GM12891 (cell line): Measurements from ENCODE around the gene TESK2.
A peak's percentile ranks its signal among the peaks of the same experiment; 100 is the strongest.

Experiments
- POLR2A ChIP-seq: IDR thresholded peaks from 2 replicates; pipeline ENCODE4 v1.6.1; 2011; ENCODE audit warnings: low read depth, low read length, control low read depth
- POLR2AphosphoS5 ChIP-seq: IDR thresholded peaks from 2 replicates; pipeline ENCODE4 v1.6.1; 2011; ENCODE audit warnings: low read depth, low read length, control low read depth
- SPI1 ChIP-seq: IDR thresholded peaks from 2 replicates; pipeline ENCODE4 v1.6.1; 2011; ENCODE audit warnings: low read depth, low read length, control low read depth
- TAF1 ChIP-seq: IDR thresholded peaks from 2 replicates; pipeline ENCODE4 v1.6.1; 2011; ENCODE audit warnings: low read depth, low read length, control low read depth

DNA sequence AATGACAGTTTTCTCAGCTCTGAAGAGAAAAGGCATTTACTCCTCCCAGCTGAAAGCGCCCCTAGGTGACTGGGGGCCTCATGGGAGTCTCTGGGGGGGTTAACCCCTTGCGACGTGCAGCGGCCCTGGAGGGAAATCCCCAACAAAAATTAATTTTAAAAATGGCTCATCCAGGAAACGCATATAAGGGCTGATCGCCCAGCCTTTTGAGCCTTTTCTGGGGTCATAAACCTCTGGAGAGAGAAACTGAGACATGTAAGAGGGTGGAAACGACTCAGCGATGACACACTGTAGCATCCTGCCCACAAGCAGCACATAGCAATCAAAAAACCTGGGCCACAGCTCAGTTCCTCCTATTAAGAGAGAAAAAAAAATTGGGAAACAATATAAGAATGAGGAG, 184.6 kb downstream of the TESK2 start:
- TF ChIP-seq POLR2A: no peak
- TF ChIP-seq TAF1: 0 out of 2 replicates have a peak, but pooled peaks have one; percentile 57
- no peak for TF ChIP-seq POLR2AphosphoS5
- peak; percentile 72 for TF ChIP-seq SPI1
